Neuron (in vitro differentiated cells): ENCODE results near the gene SPOCD1.

Experiments used
- H2AFZ ChIP-seq: one replicate; pipeline ENCODE4 v1.6.1; 2013; ENCODE audit warnings: low read depth, mild to moderate bottlenecking, inconsistent platforms, low read length, moderate library complexity
- H3K27me3 ChIP-seq: one replicate; pipeline ENCODE4 v1.6.1; 2013; ENCODE audit warnings: low read length; ENCODE audit not compliant: insufficient read depth
- H3K36me3 ChIP-seq: one replicate; pipeline ENCODE4 v1.6.1; 2013; ENCODE audit warnings: low read length; ENCODE audit not compliant: insufficient read depth
- H3K4me1 ChIP-seq: one replicate; pipeline ENCODE4 v1.6.1; 2013; ENCODE audit warnings: low read length; ENCODE audit not compliant: insufficient read depth
- H3K4me3 ChIP-seq: 2 replicates; pipeline ENCODE4 v1.5.1; 2013; ENCODE audit warnings: mild to moderate bottlenecking, low read length, moderate library complexity
- H3K9me3 ChIP-seq: one replicate; pipeline ENCODE4 v1.6.1; 2013; ENCODE audit warnings: low read length

Gene SPOCD1

GRCh38 chr1:31787261-31787660, 28.6 kb downstream of the SPOCD1 start:
- Histone ChIP-seq H3K27me3 (peaks cover 2% of the 10 kb centered on the region), H3K4me1 (peaks cover 49% of the 10 kb centered on the region), H2AFZ (no peak overlapping the region), H3K36me3 (no peaks in the 10 kb centered on the region), H3K9me3 (no peaks in the 10 kb centered on the region), H3K4me3 (no peak overlapping the region)

- Histone ChIP-seq H3K9me3 (no peaks in the 10 kb centered on the region), H3K4me1 (peaks cover 56% of the 10 kb centered on the region), H3K27me3 (peaks cover 2% of the 10 kb centered on the region), H3K36me3 (no peaks in the 10 kb centered on the region), H2AFZ (no peak overlapping the region), H3K4me3 (no peak overlapping the region)
These were observed 29.3 kb downstream of the SPOCD1 start for GRCh38 chr1:31786366-31787060.

GRCh38 chr1:31785947-31786290, 29.9 kb downstream of the SPOCD1 start:
- H3K4me1 ChIP-seq = peaks cover 62% of the 10 kb centered on the region
- no peak overlapping the region for H2AFZ ChIP-seq
- no peaks in the 10 kb centered on the region for H3K9me3 ChIP-seq
- no peak overlapping the region for H3K4me3 ChIP-seq
- H3K36me3 ChIP-seq = no peaks in the 10 kb centered on the region
- H3K27me3 ChIP-seq = no peaks in the 10 kb centered on the region

GRCh38 chr1:31785020-31785946, 30.5 kb downstream of the SPOCD1 start:
- Histone ChIP-seq H3K4me1 (peaks cover 62% of the 10 kb centered on the region), H3K36me3 (no peaks in the 10 kb centered on the region), H3K9me3 (no peaks in the 10 kb centered on the region), H3K27me3 (no peaks in the 10 kb centered on the region), H3K4me3 (no peak overlapping the region), H2AFZ (no peak overlapping the region)

GRCh38 chr1:31784356-31785019, 31.3 kb downstream of the SPOCD1 start:
- no peak overlapping the region for H3K4me3 ChIP-seq
- H3K4me1 ChIP-seq = peaks cover 60% of the 10 kb centered on the region
- H3K36me3 ChIP-seq = no peaks in the 10 kb centered on the region
- no peak overlapping the region for H2AFZ ChIP-seq
- no peaks in the 10 kb centered on the region for H3K27me3 ChIP-seq
- no peaks in the 10 kb centered on the region for H3K9me3 ChIP-seq

- peaks cover 57% of the 10 kb centered on the region for H3K4me1 ChIP-seq
- no peak overlapping the region for H2AFZ ChIP-seq
- peaks cover 3% of the 10 kb centered on the region for H3K27me3 ChIP-seq
- no peak overlapping the region for H3K4me3 ChIP-seq
- H3K9me3 ChIP-seq = no peaks in the 10 kb centered on the region
- H3K36me3 ChIP-seq = no peaks in the 10 kb centered on the region
These were observed 32.0 kb downstream of the SPOCD1 start for GRCh38 chr1:31783846-31784245.

- H3K27me3 ChIP-seq = peaks cover 3% of the 10 kb centered on the region
- H3K36me3 ChIP-seq = no peaks in the 10 kb centered on the region
- peaks cover 52% of the 10 kb centered on the region for H3K4me1 ChIP-seq
- no peak overlapping the region for H2AFZ ChIP-seq
- no peak overlapping the region for H3K4me3 ChIP-seq
- H3K9me3 ChIP-seq = no peaks in the 10 kb centered on the region
These were observed 33.1 kb downstream of the SPOCD1 start for GRCh38 chr1:31782421-31783410.

- Histone ChIP-seq H3K9me3 (no peaks in the 10 kb centered on the region), H3K4me1 (peaks cover 48% of the 10 kb centered on the region), H2AFZ (no peak overlapping the region), H3K36me3 (no peaks in the 10 kb centered on the region), H3K27me3 (peaks cover 11% of the 10 kb centered on the region), H3K4me3 (no peak overlapping the region)
These were observed 34.0 kb downstream of the SPOCD1 start for GRCh38 chr1:31781756-31782371.

GRCh38 chr1:31781138-31781755, 34.6 kb downstream of the SPOCD1 start:
- H3K4me1 ChIP-seq = peaks cover 48% of the 10 kb centered on the region
- no peak overlapping the region for H3K4me3 ChIP-seq
- H3K27me3 ChIP-seq = peaks cover 17% of the 10 kb centered on the region
- no peak overlapping the region for H2AFZ ChIP-seq
- H3K9me3 ChIP-seq = no peaks in the 10 kb centered on the region
- H3K36me3 ChIP-seq = no peaks in the 10 kb centered on the region

GRCh38 chr1:31780632-31781031, 35.2 kb downstream of the SPOCD1 start:
- Histone ChIP-seq H3K27me3 (peaks cover 22% of the 10 kb centered on the region), H3K9me3 (no peaks in the 10 kb centered on the region), H3K4me1 (peaks cover 46% of the 10 kb centered on the region), H3K4me3 (no peak overlapping the region), H2AFZ (no peak overlapping the region), H3K36me3 (no peaks in the 10 kb centered on the region)

GRCh38 chr1:31779687-31780086, 36.1 kb downstream of the SPOCD1 start:
- Histone ChIP-seq H3K9me3 (peaks cover 3% of the 10 kb centered on the region), H3K36me3 (no peaks in the 10 kb centered on the region), H3K4me1 (peaks cover 37% of the 10 kb centered on the region), H3K27me3 (peaks cover 31% of the 10 kb centered on the region), H3K4me3 (no peak overlapping the region), H2AFZ (no peak overlapping the region)
